ENCODE measurements around the gene ATRX.
"Not testable (repeated sequence)": the region's sequence is repeated elsewhere in the genome, so short reads cannot be mapped to it uniquely, and the experiment has no call there.

ATRX gene

GRCh38 chrX:77603635-77604336 lies 182.2 kb downstream of the ATRX start:
- DNase-seq = no peak

- DNase-seq = no peak
These were observed 188.5 kb downstream of the ATRX start for GRCh38 chrX:77597511-77597910.

- DNase-seq = no peak
These were observed 188.9 kb downstream of the ATRX start for GRCh38 chrX:77597090-77597489.

GRCh38 chrX:77595848-77596247 lies 190.2 kb downstream of the ATRX start:
- DNase-seq = no peak

GRCh38 chrX:77572322-77572721 lies 213.7 kb downstream of the ATRX start:
- DNase-seq = no peak

- DNase-seq = no peak
These were observed 220.7 kb downstream of the ATRX start for GRCh38 chrX:77565278-77565677.

GRCh38 chrX:77564823-77565222 lies 221.2 kb downstream of the ATRX start:
- no peak for DNase-seq

- no peak for DNase-seq
These were observed 224.6 kb downstream of the ATRX start for GRCh38 chrX:77561372-77561771.

- no peak for DNase-seq
These were observed 229.7 kb downstream of the ATRX start for GRCh38 chrX:77556276-77556675.

- DNase-seq = no peak
These were observed 237.3 kb downstream of the ATRX start for GRCh38 chrX:77548751-77549150.

- DNase-seq = not testable (repeated sequence)
These were observed 246.2 kb downstream of the ATRX start for GRCh38 chrX:77539778-77540177.

GRCh38 chrX:77531261-77531660 lies 254.8 kb downstream of the ATRX start:
- not testable (repeated sequence) for DNase-seq

GRCh38 chrX:77528034-77528433 lies 258.0 kb downstream of the ATRX start:
- no peak for DNase-seq

- no peak for DNase-seq
These were observed 258.6 kb downstream of the ATRX start for GRCh38 chrX:77527233-77528001.

- no peak for DNase-seq
These were observed 266.3 kb downstream of the ATRX start for GRCh38 chrX:77519765-77520164.

- DNase-seq = no peak
These were observed 271.8 kb downstream of the ATRX start for GRCh38 chrX:77514177-77514576.

- no peak for DNase-seq
These were observed 276.0 kb downstream of the ATRX start for GRCh38 chrX:77510007-77510406.

GRCh38 chrX:77505227-77505626 lies 280.8 kb downstream of the ATRX start:
- DNase-seq = no peak

- no peak for DNase-seq
These were observed 283.0 kb downstream of the ATRX start for GRCh38 chrX:77502951-77503525.

- DNase-seq = not testable (repeated sequence)
These were observed 285.9 kb downstream of the ATRX start for GRCh38 chrX:77500164-77500563.

GRCh38 chrX:77493677-77494553 lies 292.1 kb downstream of the ATRX start:
- no peak for DNase-seq

- no peak for DNase-seq
These were observed 302.0 kb downstream of the ATRX start for GRCh38 chrX:77484045-77484444.

GRCh38 chrX:77455437-77455836 lies 330.6 kb downstream of the ATRX start:
- DNase-seq = no peak
